HUES48 (cell line): Measurements from ENCODE around the gene PAK6.

ENCODE experiments used
- H3K27ac ChIP-seq: one replicate; pipeline ENCODE4 v1.7.0; 2013; ENCODE audit warnings: low read depth, low read length, inconsistent platforms
- H3K27me3 ChIP-seq: 2 replicates; pipeline ENCODE4 v1.6.1; 2013; ENCODE audit warnings: mild to moderate bottlenecking, low read length; ENCODE audit not compliant: control insufficient read depth, insufficient read depth
- H3K36me3 ChIP-seq: 2 replicates; pipeline ENCODE4 v1.6.1; 2013; ENCODE audit warnings: low read length; ENCODE audit not compliant: control insufficient read depth, insufficient read depth
- H3K4me1 ChIP-seq: 2 replicates; pipeline ENCODE4 v1.6.1; 2013; ENCODE audit warnings: mild to moderate bottlenecking, low read length; ENCODE audit not compliant: control insufficient read depth, insufficient read depth
- H3K4me3 ChIP-seq: 2 replicates; pipeline ENCODE4 v1.5.1; 2013; ENCODE audit warnings: mild to moderate bottlenecking, low read depth, low read length
- H3K9ac ChIP-seq: 2 replicates; pipeline ENCODE4 v1.6.1; 2013; ENCODE audit warnings: mild to moderate bottlenecking, low read depth, low read length, moderate library complexity
- H3K9me3 ChIP-seq: 2 replicates; pipeline ENCODE4 v1.6.1; 2013; ENCODE audit warnings: low read length; ENCODE audit not compliant: control insufficient read depth, insufficient read depth

Gene PAK6

DNA sequence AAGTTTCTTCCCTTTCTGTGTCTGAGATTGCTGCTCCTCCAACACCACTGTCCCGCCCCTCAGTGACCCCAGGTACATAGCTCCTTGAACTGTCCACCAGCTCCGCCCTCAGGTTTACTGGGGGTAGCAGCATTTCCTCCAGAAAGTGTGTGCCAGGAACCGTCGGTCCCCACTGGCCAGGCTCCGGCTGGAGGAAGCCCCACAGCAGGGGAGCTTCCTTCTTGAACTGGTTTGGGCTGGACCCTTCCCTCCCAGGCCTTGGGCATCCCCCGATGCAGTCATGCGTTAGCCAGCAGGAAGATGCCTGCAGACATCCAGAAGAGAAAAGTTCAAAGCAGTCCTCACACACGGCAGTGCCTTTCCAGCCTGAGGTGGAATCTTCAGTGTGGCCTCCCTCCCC lies 19.7 kb downstream of the PAK6 start:
- H3K36me3 ChIP-seq, result no peaks in the 10 kb centered on the region
- peak overlapping the region; percentile 21 for H3K27ac ChIP-seq
- peaks cover 6% of the 10 kb centered on the region for H3K4me1 ChIP-seq
- no peaks in the 10 kb centered on the region for H3K9me3 ChIP-seq
- no peak overlapping the region for H3K9ac ChIP-seq
- H3K4me3 ChIP-seq, result no peak overlapping the region
- H3K27me3 ChIP-seq, result peaks cover 9% of the 10 kb centered on the region

DNA sequence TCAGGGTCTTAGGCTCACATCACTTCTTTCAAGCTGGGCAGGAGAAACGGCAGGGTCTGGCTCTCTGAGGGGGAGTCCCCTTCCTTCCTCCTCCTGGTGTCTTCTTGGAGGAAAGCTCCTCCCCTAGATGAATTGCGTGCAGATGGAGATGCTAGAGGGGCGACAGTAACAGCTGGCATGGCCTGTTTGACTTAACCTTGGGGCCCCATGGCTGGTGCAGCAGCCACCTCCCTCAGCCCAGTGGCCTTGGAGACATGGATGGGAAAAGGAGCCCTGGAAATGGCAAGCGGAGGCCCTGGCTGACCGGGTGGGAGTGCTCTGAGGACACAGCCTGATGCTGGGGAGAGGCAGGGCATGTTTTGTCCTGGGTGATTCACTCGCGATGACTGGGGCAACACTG lies 20.2 kb downstream of the PAK6 start:
- no peak overlapping the region for H3K4me3 ChIP-seq
- no peaks in the 10 kb centered on the region for H3K9me3 ChIP-seq
- H3K9ac ChIP-seq, result no peak overlapping the region
- H3K27ac ChIP-seq, result peak overlapping the region; percentile 21
- H3K36me3 ChIP-seq, result no peaks in the 10 kb centered on the region
- peaks cover 6% of the 10 kb centered on the region for H3K4me1 ChIP-seq
- H3K27me3 ChIP-seq, result peaks cover 5% of the 10 kb centered on the region

DNA sequence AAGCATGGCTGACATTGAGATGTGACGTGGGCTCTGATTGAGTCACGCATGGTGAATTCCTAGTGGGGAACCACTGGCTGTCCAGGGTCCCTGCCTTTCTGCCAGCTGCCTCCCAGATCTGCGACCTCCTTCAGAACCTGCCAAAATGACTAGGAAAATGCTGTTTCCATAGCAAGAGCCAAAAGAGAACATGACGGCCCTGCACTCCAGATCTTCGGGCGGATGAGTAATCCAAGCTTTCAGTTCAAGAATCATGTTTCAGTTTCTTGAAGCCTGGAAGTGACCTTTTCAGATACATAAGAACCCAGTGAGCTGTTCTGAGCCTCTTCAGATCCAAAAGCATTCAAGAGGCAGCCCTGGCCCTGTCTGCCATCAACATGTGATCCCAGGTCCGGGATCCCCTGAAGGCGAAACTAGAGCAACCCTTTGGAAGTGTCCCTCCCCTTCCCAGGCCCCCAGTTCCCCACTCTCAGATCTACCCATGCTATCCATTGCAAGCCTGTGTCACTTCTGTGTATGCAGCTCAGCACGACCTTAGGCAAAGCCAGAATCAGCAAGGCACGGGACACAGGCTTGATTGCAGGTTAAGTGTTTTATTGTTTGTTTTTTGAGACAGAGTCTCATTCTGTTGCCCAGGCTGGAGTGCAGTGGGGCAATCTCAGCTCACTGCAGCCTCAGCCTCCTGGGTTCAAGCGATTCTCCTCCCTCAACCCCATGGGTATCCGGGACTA lies 24.3 kb downstream of the PAK6 start:
- Histone ChIP-seq H3K9me3 (no peaks in the 10 kb centered on the region), H3K27me3 (no peaks in the 10 kb centered on the region), H3K4me3 (no peak overlapping the region), H3K9ac (no peak overlapping the region), H3K4me1 (peaks cover 11% of the 10 kb centered on the region), H3K36me3 (0 out of 2 replicates have a peak, but pooled peaks cover 3% of the 10 kb centered on the region), H3K27ac (no peak overlapping the region)

DNA sequence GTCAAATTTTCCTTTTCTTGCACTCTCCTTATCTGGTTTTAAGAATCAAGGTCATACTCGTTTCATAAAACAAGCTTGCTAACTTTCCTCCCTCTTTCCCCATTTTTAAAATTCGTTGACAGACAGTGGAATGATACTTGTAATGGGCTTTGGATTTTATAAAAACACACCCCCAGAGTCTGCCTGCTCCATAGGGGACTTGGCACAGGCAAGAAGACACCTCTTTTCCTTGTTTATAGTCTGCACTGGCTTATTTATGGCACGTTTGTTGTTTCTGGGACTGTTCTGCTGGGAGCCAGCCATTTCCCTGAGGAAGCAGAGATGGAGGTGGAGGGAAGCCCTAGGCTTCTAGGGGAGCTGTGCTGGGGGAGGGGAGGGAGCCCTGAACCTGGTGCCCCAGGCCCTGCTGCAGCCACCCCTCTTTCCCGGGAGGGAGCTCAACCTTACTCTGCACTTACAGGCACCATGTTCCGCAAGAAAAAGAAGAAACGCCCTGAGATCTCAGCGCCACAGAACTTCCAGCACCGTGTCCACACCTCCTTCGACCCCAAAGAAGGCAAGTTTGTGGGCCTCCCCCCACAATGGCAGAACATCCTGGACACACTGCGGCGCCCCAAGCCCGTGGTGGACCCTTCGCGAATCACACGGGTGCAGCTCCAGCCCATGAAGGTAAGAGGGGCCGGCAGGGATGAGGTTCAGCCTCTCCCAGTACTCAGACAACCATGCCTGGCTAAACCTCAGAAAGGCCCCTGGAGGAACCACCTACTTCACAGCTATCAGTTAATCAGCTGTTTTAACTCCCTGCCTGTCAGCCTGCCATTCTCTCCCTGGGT lies 25.7 kb downstream of the PAK6 start:
- no peak overlapping the region for H3K4me3 ChIP-seq
- no peaks in the 10 kb centered on the region for H3K27me3 ChIP-seq
- no peak overlapping the region for H3K27ac ChIP-seq
- no peak overlapping the region for H3K9ac ChIP-seq
- H3K36me3 ChIP-seq, result 0 out of 2 replicates have a peak, but pooled peaks cover 3% of the 10 kb centered on the region
- H3K9me3 ChIP-seq, result no peaks in the 10 kb centered on the region
- peaks cover 5% of the 10 kb centered on the region; the same call in 1 of the 2 replicates for H3K4me1 ChIP-seq

DNA sequence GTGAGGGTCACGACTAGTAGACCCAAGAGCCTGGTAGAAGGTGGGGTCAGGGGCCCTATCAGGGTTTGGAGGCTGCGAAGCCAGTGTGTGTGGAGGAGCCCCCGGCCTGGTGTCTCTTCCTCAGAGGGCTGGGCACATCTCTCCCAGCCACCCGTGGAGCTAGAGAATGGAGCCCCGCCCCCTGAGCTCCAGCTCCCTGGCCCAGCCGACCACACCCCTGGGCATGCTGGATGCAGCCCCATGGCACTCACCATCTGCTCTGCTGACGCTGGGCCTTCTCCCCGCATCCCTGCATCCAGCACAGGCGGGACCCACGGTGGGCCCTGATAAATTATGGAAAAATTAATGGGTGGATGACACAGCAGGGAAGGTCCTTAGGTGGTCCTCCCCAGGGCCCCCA lies 26.5 kb downstream of the PAK6 start:
- no peak overlapping the region for H3K27ac ChIP-seq
- no peaks in the 10 kb centered on the region for H3K9me3 ChIP-seq
- no peak overlapping the region for H3K4me3 ChIP-seq
- peaks cover 5% of the 10 kb centered on the region; the same call in 1 of the 2 replicates for H3K4me1 ChIP-seq
- no peaks in the 10 kb centered on the region for H3K27me3 ChIP-seq
- H3K9ac ChIP-seq, result no peak overlapping the region
- 0 out of 2 replicates have a peak, but pooled peaks cover 3% of the 10 kb centered on the region for H3K36me3 ChIP-seq

DNA sequence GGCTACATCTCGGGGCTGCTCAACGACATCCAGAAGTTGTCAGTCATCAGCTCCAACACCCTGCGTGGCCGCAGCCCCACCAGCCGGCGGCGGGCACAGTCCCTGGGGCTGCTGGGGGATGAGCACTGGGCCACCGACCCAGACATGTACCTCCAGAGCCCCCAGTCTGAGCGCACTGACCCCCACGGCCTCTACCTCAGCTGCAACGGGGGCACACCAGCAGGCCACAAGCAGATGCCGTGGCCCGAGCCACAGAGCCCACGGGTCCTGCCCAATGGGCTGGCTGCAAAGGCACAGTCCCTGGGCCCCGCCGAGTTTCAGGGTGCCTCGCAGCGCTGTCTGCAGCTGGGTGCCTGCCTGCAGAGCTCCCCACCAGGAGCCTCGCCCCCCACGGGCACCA lies 27.0 kb downstream of the PAK6 start:
- no peak overlapping the region for H3K4me3 ChIP-seq
- no peak overlapping the region for H3K27ac ChIP-seq
- 0 out of 2 replicates have a peak, but pooled peaks cover 3% of the 10 kb centered on the region for H3K36me3 ChIP-seq
- H3K27me3 ChIP-seq, result no peaks in the 10 kb centered on the region
- H3K9me3 ChIP-seq, result no peaks in the 10 kb centered on the region
- no peak overlapping the region for H3K9ac ChIP-seq
- H3K4me1 ChIP-seq, result peaks cover 5% of the 10 kb centered on the region; the same call in 1 of the 2 replicates

DNA sequence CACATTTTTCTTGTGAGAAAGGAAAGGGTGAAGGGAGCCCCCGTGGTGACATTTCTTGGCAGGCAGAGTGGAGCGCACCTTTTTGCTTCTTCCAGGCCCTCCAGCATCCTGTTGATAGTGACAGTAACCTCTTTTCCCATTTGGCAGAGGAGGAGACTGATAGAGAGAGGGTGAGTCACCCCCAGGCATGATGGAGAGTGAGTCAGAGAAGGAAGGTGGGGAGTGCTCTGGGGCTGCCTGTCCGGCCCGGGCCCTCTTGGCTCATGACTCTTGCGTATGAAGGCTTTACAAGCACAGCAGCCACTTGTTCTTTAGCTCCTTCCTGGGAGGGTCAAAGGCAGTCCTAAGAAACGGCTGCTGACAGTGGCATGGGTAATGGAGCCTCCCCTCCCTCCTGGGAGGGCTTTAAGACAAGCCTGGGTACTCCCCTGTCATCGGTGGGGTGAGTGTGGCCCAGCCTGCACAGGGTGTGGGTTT lies 28.0 kb downstream of the PAK6 start:
- H3K4me1 ChIP-seq, result peaks cover 5% of the 10 kb centered on the region; the same call in 1 of the 2 replicates
- no peaks in the 10 kb centered on the region for H3K27me3 ChIP-seq
- H3K4me3 ChIP-seq, result no peak overlapping the region
- no peak overlapping the region for H3K9ac ChIP-seq
- H3K9me3 ChIP-seq, result no peaks in the 10 kb centered on the region
- 0 out of 2 replicates have a peak, but pooled peaks cover 3% of the 10 kb centered on the region for H3K36me3 ChIP-seq
- H3K27ac ChIP-seq, result peak overlapping the region; percentile 36

DNA sequence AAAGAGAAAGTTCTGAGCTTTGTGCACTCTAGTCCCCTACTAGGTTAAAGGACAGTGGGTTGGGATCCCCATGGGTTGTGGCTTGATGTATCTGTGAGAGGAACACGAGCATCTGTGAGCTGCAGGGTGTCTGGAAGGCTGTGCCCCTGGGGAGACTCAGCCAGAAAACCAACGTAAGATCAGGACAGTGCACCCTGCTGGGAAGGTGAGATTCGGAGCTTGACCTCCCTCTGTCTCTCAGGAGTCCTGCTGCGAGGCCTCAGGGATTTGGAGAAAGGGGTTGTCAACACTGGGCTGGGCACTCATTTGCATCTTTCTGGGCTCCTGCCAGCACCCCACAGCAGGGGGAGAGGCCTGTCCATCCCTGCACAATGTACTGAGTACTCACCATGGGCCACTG lies 28.8 kb downstream of the PAK6 start:
- Histone ChIP-seq H3K4me1 (peaks cover 5% of the 10 kb centered on the region; the same call in 1 of the 2 replicates), H3K9me3 (no peaks in the 10 kb centered on the region), H3K36me3 (peaks cover 3% of the 10 kb centered on the region; the same call in 1 of the 2 replicates), H3K27ac (no peak overlapping the region), H3K4me3 (no peak overlapping the region), H3K9ac (no peak overlapping the region), H3K27me3 (no peaks in the 10 kb centered on the region)

DNA sequence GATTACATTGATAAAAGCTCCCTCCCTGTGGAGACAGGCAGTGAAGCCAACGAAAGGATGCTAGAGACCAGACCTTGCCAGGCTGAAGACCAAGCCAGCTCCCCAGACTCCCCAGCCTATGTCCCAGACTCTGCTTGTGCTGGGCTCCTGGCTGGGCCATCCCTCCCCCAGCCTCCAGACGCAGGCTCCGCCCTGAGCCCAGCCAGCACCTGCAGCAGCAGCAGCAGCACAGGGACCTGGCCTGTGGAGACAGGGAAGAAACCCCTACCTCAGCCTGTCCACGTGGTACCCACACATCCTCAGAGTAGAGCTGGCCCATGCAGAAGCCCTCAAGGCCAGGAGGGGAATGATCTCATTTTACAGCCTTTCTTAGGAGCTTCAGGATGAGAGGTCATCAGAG lies 30.7 kb downstream of the PAK6 start:
- Histone ChIP-seq H3K27ac (no peak overlapping the region), H3K27me3 (no peaks in the 10 kb centered on the region), H3K4me1 (peaks cover 5% of the 10 kb centered on the region; the same call in 1 of the 2 replicates), H3K4me3 (no peak overlapping the region), H3K9ac (no peak overlapping the region), H3K9me3 (no peaks in the 10 kb centered on the region), H3K36me3 (peaks cover 3% of the 10 kb centered on the region; the same call in 1 of the 2 replicates)

DNA sequence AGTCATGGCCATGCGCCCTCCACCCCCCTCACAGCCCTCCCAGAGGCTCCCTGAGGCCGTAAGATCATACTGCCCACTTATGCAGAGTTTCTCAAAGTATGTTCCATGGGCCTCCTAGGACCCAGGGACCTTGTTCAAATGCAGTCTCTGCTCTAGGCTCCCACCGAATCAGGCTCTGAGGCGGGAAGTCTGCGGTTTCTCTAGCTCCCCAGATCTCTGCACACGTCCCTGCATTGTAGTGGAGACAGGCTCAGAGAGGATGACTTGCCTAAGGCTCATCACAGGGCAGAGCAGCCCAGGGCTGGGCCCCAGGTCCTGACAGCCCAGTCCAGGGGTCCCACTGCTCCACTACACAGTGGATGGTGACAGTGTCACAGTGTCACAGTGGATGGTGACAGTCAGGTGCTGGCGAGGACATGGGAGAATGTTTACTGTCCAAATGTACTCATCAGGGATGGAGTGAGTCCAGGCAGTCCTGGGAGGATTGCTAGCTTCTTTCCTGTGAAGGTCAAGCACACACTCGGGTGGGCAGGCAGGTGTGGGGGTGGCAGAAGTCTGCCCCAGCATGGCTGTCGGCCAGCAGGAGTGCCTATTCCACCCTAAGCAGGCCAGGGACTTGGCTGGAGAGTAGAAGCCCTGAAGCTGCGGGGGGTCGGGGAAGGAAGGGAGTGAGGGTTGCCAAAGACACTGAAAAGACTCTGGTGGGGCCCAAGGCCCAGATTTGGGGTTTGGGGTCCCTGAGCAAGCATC lies 31.6 kb downstream of the PAK6 start:
- Histone ChIP-seq H3K27ac (no peak overlapping the region), H3K27me3 (no peaks in the 10 kb centered on the region), H3K36me3 (peaks cover 3% of the 10 kb centered on the region; the same call in 1 of the 2 replicates)

More for the DNA sequence above, 31.6 kb downstream of the PAK6 start:
- Histone ChIP-seq H3K9ac (no peak overlapping the region), H3K9me3 (no peaks in the 10 kb centered on the region), H3K4me1 (peaks cover 5% of the 10 kb centered on the region; the same call in 1 of the 2 replicates), H3K4me3 (no peak overlapping the region)
